Astrocyte of the spinal cord (primary cell): ENCODE results near the gene SNAPC1.
"Not testable (repeated sequence)": the region's sequence is repeated elsewhere in the genome, so short reads cannot be mapped to it uniquely, and the experiment has no call there.

Experiments
- DNase-seq: peaks from one replicate; pipeline ENCODE4 v3.0.0; 2011; ENCODE audit warnings: low read depth, low spot score
- H3K4me3 ChIP-seq: 2 replicates; pipeline ENCODE4 v1.5.1; 2011; ENCODE audit warnings: low read depth, mild to moderate bottlenecking, low read length, moderate library complexity
- in situ Hi-C: cut with HindIII; loops from 2 replicates; pipeline ENCODE4 v1.10.0; 2017; ENCODE audit warnings: low sequenced_read_pairs
- TF ChIP-seq, protein P1 (sequence below): IDR thresholded peaks from 2 replicates; pipeline ENCODE4 v1.5.1; 2012; ENCODE audit warnings: low read depth, mild to moderate bottlenecking, low read length, inconsistent platforms

The SNAPC1 gene

DNA sequence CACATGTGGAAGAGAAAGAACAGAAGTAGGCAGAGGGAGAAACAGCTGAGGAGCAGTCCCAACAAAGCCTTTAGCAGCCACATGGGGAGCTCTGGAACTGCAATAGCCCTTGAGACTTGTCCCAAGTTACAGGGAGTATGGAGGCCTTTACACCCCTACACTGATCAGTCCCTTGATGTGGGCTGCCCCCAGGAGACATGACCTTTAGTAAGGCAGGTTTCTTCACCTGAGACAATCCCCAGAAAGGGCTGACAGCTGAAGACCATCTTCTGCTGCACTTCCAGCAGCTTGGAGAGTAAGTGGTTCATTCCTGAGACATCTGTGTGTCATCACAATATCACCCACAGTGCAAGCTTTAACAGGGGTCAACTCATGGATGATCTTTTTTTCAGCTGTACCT lies 8.6 kb upstream of the SNAPC1 start:
- no peak overlapping the region for H3K4me3 ChIP-seq
- TF ChIP-seq, protein P1, sequence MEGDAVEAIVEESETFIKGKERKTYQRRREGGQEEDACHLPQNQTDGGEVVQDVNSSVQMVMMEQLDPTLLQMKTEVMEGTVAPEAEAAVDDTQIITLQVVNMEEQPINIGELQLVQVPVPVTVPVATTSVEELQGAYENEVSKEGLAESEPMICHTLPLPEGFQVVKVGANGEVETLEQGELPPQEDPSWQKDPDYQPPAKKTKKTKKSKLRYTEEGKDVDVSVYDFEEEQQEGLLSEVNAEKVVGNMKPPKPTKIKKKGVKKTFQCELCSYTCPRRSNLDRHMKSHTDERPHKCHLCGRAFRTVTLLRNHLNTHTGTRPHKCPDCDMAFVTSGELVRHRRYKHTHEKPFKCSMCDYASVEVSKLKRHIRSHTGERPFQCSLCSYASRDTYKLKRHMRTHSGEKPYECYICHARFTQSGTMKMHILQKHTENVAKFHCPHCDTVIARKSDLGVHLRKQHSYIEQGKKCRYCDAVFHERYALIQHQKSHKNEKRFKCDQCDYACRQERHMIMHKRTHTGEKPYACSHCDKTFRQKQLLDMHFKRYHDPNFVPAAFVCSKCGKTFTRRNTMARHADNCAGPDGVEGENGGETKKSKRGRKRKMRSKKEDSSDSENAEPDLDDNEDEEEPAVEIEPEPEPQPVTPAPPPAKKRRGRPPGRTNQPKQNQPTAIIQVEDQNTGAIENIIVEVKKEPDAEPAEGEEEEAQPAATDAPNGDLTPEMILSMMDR: no peak
- in situ Hi-C loops: no loop called here
- DNase-seq: peak; percentile 19

DNA sequence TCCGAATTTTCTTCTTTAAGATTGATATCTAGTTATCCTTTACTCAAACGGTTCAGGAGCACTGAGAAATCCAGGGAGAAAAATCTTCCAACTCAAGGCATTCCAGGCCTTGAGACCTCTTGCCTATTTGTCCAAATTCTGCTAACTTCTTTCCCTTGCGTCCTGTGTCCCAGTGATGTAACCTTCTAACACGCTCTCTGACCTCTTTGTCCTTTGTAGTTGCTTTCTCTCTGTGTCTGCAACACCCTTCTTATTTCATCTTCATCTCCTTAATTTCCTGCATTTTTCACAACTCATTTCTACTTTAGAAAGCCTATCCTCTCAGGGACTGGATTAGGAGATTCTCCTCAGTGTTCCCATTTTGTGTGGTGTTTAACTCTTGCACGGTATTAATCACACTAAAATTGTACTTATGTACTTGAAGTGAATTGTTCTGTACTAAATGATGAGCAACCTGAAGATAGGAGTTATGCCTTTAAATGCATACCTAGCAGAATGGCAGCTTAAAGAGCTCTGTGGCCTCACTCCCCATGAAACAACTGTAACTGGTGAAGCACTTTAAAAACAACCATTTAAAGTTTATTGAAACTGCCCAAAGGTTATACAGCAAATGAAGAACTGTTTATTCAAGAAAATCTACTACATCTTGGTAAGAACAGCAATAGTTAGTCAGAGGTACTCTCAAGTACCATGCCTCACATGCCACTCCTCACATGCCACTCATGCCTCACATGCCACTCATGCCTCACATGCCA lies 7.4 kb upstream of the SNAPC1 start:
- TF ChIP-seq, protein P1: no peak
- peak; percentile 37 for DNase-seq

DNA sequence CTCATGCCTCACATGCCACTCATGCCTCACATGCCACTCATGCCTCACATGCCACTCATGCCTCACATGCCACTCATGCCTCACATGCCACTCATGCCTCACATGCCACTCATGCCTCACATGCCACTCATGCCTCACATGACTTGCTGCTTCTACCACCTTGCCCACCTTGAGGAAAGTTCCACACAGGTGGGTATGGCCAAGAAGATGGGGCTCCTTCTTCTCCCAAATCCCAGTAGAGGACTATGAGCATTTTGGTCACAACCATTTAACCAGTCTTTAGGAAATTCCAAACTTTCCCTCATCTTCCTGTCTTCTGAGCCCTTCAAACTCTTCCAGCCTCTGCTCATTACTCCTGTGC lies 6.9 kb upstream of the SNAPC1 start:
- H3K4me3 ChIP-seq, DNase-seq, in situ Hi-C loops: not testable (repeated sequence)

More for the DNA sequence above, 7.4 kb upstream of the SNAPC1 start:
- H3K4me3 ChIP-seq: no peak overlapping the region
- in situ Hi-C loops: no loop called here

DNA sequence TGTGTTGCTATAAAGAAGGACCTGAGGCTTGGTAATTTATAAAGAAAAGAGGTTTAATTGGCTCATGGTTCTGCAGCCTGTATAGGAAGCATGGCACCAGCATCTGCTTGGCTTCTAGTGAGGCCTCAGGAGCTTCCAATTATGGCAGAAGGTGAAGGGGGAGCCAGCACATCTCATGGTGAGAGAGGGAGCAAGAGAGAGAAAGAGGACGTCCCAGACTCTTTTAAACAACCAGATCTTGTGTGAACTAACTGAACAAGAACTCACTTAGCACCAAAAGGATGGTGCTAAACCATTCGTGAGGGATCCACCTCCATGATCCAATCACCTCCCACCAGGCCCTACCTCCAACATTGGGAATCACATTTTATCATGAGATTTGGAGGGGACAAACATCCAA lies 6.1 kb upstream of the SNAPC1 start:
- DNase-seq: peak; percentile 2
- TF ChIP-seq, protein P1: no peak
- H3K4me3 ChIP-seq: no peak overlapping the region
- in situ Hi-C loops: no loop called here

DNA sequence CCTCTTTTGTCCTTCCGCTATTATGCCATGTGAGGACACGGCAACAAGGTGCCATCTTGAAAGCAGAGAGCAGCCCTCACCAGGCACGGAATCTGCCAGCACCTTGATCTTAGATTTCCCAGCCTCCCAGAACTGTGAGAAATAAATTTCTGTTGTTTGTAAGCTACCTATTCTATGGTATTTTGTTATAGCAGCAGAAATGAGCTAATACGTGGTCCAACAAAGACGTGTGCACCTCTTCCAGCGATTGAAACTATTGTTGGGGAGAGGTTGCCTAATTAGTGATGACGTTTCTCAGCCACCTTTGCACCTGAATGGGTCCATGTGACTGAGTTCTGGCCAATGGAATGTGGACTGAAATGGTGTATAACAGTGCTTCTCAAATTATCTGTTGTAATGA lies 2.3 kb upstream of the SNAPC1 start:
- TF ChIP-seq, protein P1: no peak
- in situ Hi-C loops: no loop called here
- H3K4me3 ChIP-seq: no peak overlapping the region
- no peak for DNase-seq

DNA sequence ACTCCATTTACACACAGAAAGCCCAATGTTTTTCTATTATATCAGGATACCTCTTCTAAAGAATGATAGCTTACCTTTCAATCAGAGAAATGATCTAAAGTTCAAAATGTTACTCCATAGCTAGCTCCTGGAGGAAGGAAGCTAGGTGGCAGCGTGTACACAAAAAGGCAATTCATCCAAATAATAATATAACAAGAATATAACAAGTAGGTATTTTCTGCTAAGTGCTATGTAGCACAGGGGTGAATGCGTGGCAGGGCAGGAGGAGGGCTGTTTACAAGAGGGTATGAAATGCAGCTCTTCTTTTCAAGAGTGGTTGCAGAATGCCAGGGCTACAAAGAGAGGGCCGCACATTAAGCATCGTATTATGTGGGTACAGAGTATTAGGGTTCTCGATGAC lies 663 bp upstream of the SNAPC1 start:
- H3K4me3 ChIP-seq: peak overlapping the region; percentile 97
- TF ChIP-seq, protein P1: no peak
- in situ Hi-C loops: no loop called here
- no peak for DNase-seq

DNA sequence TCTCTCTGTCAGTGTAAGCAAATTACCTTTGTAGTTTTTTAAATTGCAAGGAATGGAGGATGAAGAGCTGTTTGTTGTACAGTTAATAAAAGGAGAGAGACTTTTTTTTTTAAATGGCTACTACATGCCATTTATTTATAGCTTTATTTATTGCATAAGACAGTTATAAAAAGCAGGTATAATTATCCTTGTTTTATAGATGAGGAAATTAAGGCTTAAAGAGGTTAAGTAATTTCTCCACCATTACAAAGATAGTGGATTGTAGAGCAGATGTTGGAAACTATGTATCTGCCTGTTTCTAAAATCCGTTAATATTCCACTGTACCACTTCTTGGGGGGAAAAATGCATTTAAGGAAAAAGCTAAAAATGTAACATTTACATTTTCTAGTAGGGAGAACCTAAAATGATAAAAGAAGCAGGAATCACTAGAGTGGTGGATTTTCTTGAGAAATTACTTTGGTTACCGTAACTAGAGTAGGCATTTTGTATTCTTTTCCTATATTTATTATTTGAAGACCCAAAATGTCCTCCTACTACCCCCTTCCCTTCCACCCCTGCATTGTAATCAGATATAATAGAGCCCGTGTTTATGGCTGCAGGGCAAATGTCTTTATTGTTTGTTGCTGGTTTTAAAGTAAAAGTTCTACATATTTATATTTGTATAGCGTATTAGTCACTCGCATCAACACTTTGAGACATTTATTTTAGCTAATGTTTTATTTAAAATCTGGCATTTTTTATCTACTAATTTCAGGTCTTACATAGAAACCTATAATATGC lies 2.3 kb downstream of the SNAPC1 start:
- in situ Hi-C loops: no loop called here
- H3K4me3 ChIP-seq: peak overlapping the region; percentile 97
- no peak for DNase-seq
- TF ChIP-seq, protein P1: no peak
